ENCODE data around the gene PLXDC2. TPM values are rescaled to one million over a fixed set of nuclear protein-coding genes. Genes with fewer than 3 reads are reported as not detected.

The PLXDC2 gene
- under 0.01 and 0.15 TPM in 2 replicates for total RNA-seq

DNA sequence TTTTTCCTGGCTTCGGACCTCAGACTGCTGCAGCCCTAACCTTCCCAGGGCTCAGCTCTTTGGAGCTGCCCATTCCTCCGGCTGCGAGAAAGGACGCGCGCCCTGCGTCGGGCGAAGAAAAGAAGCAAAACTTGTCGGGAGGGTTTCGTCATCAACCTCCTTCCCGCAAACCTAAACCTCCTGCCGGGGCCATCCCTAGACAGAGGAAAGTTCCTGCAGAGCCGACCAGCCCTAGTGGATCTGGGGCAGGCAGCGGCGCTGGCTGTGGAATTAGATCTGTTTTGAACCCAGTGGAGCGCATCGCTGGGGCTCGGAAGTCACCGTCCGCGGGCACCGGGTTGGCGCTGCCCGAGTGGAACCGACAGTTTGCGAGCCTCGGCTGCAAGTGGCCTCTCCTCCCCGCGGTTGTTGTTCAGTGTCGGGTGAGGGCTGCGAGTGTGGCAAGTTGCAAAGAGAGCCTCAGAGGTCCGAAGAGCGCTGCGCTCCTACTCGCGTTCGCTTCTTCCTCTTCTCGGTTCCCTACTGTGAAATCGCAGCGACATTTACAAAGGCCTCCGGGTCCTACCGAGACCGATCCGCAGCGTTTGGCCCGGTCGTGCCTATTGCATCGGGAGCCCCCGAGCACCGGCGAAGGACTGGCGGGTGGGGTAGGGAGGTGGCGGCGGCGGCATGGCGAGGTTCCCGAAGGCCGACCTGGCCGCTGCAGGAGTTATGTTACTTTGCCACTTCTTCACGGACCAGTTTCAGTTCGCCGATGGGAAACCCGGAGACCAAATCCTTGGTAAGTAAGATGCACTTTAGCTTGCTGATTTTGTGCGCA is at the start of gene PLXDC2:
TSS of gene PLXDC2 (plus strand) at position 22 of the 820 bp plus-strand sequence.

Measured in epithelial cell of umbilical artery (primary cell).